HEK293 (cell line): Measurements from ENCODE around the gene NKG7.
A peak's percentile ranks its signal among the peaks of the same experiment; 100 is the strongest.

Experiments used
- CTCF ChIP-seq: fragments of 450-650 bp; formaldehyde crosslinking; IDR thresholded peaks from 2 replicates; pipeline ENCODE4 v1.5.1; 2016; ENCODE audit warnings: missing biosample characterization, missing genetic modification characterization
- MZF1 ChIP-seq: fragments of 450-650 bp; formaldehyde crosslinking; IDR thresholded peaks from 2 replicates; pipeline ENCODE4 v1.5.1; 2017; ENCODE audit warnings: missing biosample characterization, missing genetic modification characterization, borderline replicate concordance
- PBX3 ChIP-seq: sonication (generic); formaldehyde crosslinking; IDR thresholded peaks from 2 replicates; pipeline ENCODE4 v1.8.1; 2022; ENCODE audit warnings: mild to moderate bottlenecking, moderate library complexity, missing genetic modification reagents
- YY1 ChIP-seq: fragments of 450-650 bp; formaldehyde crosslinking; IDR thresholded peaks from 2 replicates; pipeline ENCODE4 v1.5.1; 2018; ENCODE audit warnings: missing biosample characterization, missing genetic modification characterization
- ZNF114 ChIP-seq: fragments of 450-650 bp; formaldehyde crosslinking; IDR thresholded peaks from 2 replicates; pipeline ENCODE4 v1.5.0; 2017; ENCODE audit warnings: missing biosample characterization, missing genetic modification characterization
- ZNF121 ChIP-seq: fragments of 450-650 bp; formaldehyde crosslinking; IDR thresholded peaks from 2 replicates; pipeline ENCODE4 v1.5.1; 2016; ENCODE audit warnings: missing biosample characterization, missing genetic modification characterization
- ZNF513 ChIP-seq: fragments of 450-650 bp; IDR thresholded peaks from 2 replicates; pipeline ENCODE4 v1.5.1; 2018; ENCODE audit warnings: missing biosample characterization, missing genetic modification characterization
- ZNF792 ChIP-seq: fragments of 450-650 bp; formaldehyde crosslinking; IDR thresholded peaks from 2 replicates; pipeline ENCODE4 v1.5.1; 2016; ENCODE audit warnings: missing biosample characterization, missing genetic modification characterization

- TF ChIP-seq MZF1 (tag by site-specific recombination) (no peak), ZNF513 (tag by site-specific recombination) (no peak), CTCF (tag by site-specific recombination) (peak; percentile 3; the same call in 1 of the 2 replicates), ZNF121 (no peak), YY1 (peak; percentile 40; the same call in 1 of the 2 replicates), ZNF114 (no peak), ZNF792 (no peak), PBX3 (no peak)
Observed at GRCh38 chr19:51365965-51366388, 6.5 kb downstream of the NKG7 start, which contains the start of gene ETFB.
